CMK (cell line): ENCODE data around the gene GRPEL2.
A peak's percentile ranks its signal among the peaks of the same experiment; 100 is the strongest.

Source experiments
- DNase-seq: peaks from one replicate; pipeline ENCODE4 v3.0.0-alpha.2; 2010; ENCODE audit warnings: low read depth

The GRPEL2 gene

GRCh38 chr5:149345147-149345891, at the start of gene GRPEL2:
GRPEL2 (plus strand) TSS chr5:149345499; CDS start chr5:149345540, 41 bp downstream.
- peak; percentile 94 for DNase-seq

GRCh38 chr5:149297340-149298025, 47.8 kb upstream of the GRPEL2 start:
- no peak for DNase-seq

GRCh38 chr5:149298163-149298562, 47.1 kb upstream of the GRPEL2 start:
- DNase-seq: no peak

GRCh38 chr5:149298842-149299404, 46.4 kb upstream of the GRPEL2 start:
- DNase-seq: peak; percentile 66

GRCh38 chr5:149299451-149300054, 45.7 kb upstream of the GRPEL2 start:
- no peak for DNase-seq

GRCh38 chr5:149300441-149300840, 44.9 kb upstream of the GRPEL2 start:
- no peak for DNase-seq

- DNase-seq: no peak
Measured at GRCh38 chr5:149301049-149301743, 44.1 kb upstream of the GRPEL2 start.

- no peak for DNase-seq
Measured at GRCh38 chr5:149301744-149302380, 43.4 kb upstream of the GRPEL2 start.

- no peak for DNase-seq
Measured at GRCh38 chr5:149302641-149303040, 42.7 kb upstream of the GRPEL2 start.

GRCh38 chr5:149303210-149303609, 42.1 kb upstream of the GRPEL2 start:
- DNase-seq: no peak

- DNase-seq: no peak
Measured at GRCh38 chr5:149304195-149305078, 40.9 kb upstream of the GRPEL2 start.

- DNase-seq: no peak
Measured at GRCh38 chr5:149309354-149309753, 35.9 kb upstream of the GRPEL2 start.

- no peak for DNase-seq
Measured at GRCh38 chr5:149310488-149310887, 34.8 kb upstream of the GRPEL2 start.

GRCh38 chr5:149310947-149311658, 34.2 kb upstream of the GRPEL2 start:
- DNase-seq: no peak

- DNase-seq: no peak
Measured at GRCh38 chr5:149313151-149313841, 32.0 kb upstream of the GRPEL2 start.

- no peak for DNase-seq
Measured at GRCh38 chr5:149314571-149315111, 30.7 kb upstream of the GRPEL2 start.

- no peak for DNase-seq
Measured at GRCh38 chr5:149315753-149316152, 29.5 kb upstream of the GRPEL2 start.

GRCh38 chr5:149317281-149318048, 27.8 kb upstream of the GRPEL2 start:
- no peak for DNase-seq
